Activated T-cell treated with anti-CD3 and anti-CD28 coated beads, Interleukin-2, amount 50 U/mL, for 1 hour (primary cell): Measurements from ENCODE around the gene APOBR.
"Not testable (repeated sequence)": the region's sequence is repeated elsewhere in the genome, so short reads cannot be mapped to it uniquely, and the experiment has no call there.

Experiments used
- DNase-seq: peaks from one replicate; pipeline ENCODE4 v3.0.0-alpha.2; 2020

APOBR gene

DNA sequence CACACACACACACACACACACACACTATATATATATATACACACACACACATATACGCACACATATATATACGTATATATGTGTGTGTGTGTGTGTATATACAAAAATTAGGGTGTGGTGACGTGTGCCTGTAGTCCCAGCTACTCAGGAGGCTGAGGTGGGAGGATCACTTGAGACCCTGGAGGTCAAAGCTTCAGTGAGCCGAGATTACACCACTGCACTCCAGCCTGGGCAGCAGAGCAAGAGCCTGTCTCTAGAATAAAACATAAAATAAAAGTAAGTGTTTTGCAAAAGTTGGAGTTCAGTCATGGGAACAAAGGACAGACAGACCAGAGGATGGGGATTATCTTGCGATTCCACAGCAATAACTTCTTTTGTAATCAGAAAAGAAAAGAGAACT, 33.5 kb downstream of the APOBR start:
- no peak for DNase-seq

DNA sequence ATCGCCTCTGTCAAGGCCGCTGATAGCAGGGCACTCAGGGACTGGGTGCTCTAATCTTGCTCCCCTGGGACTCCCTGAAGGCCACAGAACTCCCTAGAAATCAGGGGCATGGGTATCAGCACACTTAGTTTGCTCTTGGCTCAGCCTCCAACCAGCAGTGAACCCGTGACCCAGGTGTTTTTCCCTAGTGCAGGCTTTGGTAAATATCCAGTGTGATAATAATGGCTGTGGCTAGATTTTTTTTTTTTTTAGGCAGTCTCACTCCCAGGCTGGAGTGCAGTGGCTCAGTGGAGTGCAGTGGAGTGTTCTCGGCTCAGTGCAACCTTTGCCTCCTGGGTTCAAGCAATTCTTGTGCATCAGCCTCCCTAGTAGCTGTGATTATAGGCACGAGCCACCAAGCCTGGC, 34.0 kb downstream of the APOBR start:
- no peak for DNase-seq

GRCh38 chr16:28529124-28529523, 34.7 kb downstream of the APOBR start:
- no peak for DNase-seq

GRCh38 chr16:28531777-28532744, 37.6 kb downstream of the APOBR start:
- DNase-seq = no peak

DNA sequence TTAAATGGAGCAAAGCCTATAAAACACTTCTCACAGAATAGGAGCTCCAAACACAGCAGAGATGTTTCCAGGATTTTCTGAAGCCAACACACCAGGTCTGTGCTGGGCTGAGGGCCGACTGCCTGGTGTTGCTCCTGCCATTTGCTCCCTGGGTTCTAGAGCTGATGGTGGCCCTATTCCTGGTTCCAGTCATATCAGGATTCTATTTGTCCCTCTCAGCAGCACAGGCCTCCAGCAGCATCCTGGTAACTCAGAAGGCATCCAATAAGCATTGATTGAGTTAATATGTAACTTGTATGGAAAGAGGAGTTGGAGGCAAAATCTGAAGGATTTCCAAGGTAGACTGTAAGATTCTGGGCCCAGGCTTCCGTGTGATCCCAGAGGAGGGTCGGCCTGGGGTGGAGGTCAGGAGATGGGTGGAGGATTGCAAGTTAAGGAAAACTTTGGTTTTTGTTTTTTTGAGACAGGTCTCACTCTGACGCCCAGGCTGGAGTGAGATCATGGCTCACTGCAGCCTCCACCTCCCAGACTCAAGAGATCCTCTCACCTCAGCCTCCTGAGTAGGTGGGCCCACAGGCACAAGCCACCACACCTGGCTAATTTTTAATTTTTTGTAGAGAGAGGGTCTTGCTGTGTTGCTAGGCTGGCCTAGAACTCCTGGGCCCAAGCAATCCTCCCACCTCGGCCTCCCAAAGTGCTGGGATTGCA, 38.7 kb downstream of the APOBR start:
- no peak for DNase-seq

- DNase-seq = no peak
Measured at GRCh38 chr16:28534542-28535373, 40.3 kb downstream of the APOBR start.

DNA sequence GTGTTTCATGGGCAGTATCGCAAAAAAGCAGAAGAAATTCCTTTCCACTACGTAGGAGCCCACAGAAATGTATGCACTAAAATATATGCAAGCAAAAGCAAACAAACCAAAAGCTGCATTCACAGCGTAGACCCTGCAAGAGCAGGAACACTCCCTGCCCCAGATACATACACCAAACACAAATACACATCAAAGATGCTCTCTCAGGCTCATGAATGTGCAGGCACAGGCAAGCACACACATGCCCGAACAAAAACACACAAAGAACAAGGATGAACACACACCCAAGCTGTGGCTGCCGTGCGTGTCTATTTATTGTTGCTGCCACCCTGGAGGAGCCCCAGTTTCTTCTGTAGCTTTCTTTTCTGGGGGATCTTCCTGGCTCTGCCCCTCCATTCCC, 42.6 kb downstream of the APOBR start:
- no peak for DNase-seq

GRCh38 chr16:28537964-28538732, 43.7 kb downstream of the APOBR start:
- no peak for DNase-seq

GRCh38 chr16:28538733-28539596, 44.5 kb downstream of the APOBR start, which contains the start of gene NUPR1:
NUPR1 (minus strand) TSS chr16:28538974; CDS start chr16:28538907, 67 bp downstream.
- no peak for DNase-seq

GRCh38 chr16:28540346-28540745, 45.9 kb downstream of the APOBR start:
- DNase-seq = no peak

GRCh38 chr16:28542646-28543045, 48.2 kb downstream of the APOBR start:
- no peak for DNase-seq

GRCh38 chr16:28543072-28543471, 48.6 kb downstream of the APOBR start:
- no peak for DNase-seq

DNA sequence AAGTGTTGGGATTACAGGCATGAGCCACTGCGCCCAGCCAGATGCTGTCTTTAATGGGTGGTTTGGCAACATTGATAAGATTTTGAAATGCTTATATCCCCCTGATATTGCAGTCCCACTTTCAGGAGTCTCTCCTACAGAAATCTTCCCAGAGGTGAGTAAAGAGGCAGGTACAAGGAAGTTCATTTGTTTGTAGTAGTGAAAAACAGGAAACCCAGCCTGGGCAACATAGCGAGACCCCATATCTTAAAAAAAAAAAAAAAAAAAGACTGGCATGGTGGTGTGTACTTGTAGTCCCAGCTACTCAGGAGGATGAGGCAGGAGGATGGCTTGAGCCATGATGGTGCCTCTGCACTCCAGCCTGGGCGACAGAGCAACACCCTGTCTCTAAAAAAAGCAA, 50.6 kb downstream of the APOBR start:
- no peak for DNase-seq

DNA sequence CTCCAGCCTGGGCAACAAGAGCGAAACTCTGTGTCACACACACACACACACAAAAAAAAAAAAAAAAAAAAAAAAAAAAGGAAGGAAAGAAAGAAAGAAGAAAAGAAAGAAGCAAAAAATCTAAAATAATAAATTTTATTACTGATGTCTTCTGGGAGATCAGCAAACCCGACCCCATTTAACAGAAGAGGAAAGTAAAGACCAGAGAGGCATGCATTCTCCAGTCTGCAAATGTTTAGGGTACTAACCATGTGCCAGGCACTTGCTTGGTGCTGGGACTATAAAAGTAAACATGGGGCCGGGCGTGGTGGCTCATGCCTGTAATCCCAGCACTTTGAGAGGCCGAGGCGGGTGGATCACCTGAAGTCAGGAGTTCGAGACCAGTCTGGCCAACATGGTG, 51.5 kb downstream of the APOBR start:
- not testable (repeated sequence) for DNase-seq

GRCh38 chr16:28546626-28547025, 52.2 kb downstream of the APOBR start:
- DNase-seq = no peak

- DNase-seq = no peak
Measured at GRCh38 chr16:28548306-28548802, 53.9 kb downstream of the APOBR start.
